GM12873 (cell line): ENCODE data around the gene FFAR3.

Experiments used
- TF ChIP-seq, protein P1 (sequence below): IDR thresholded peaks from 2 replicates; pipeline ENCODE4 v1.5.1; 2012; ENCODE audit warnings: low read depth, mild to moderate bottlenecking, moderate library complexity, low read length, control low read depth; ENCODE audit not compliant: insufficient read depth; ENCODE audit errors: missing control alignments

Gene FFAR3

DNA sequence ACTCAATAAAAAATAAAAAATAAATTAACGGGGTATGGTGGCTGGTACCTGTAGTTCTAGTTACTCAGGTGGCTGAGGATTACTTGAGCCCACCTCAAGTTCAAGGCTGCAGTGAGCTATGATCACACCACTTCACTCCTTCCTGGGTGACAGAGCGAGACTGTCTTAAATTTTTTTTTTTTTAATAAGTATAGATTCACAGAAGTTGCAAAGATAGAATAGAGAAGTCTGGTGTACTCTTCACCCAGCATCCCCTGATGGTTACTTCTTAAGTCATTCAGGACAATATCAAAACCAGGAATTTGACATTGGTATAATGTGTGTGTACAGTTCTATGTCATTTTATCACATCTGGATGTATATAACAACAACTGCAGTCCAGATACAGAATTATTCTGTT lies 37.0 kb upstream of the FFAR3 start:
- TF ChIP-seq, protein P1, sequence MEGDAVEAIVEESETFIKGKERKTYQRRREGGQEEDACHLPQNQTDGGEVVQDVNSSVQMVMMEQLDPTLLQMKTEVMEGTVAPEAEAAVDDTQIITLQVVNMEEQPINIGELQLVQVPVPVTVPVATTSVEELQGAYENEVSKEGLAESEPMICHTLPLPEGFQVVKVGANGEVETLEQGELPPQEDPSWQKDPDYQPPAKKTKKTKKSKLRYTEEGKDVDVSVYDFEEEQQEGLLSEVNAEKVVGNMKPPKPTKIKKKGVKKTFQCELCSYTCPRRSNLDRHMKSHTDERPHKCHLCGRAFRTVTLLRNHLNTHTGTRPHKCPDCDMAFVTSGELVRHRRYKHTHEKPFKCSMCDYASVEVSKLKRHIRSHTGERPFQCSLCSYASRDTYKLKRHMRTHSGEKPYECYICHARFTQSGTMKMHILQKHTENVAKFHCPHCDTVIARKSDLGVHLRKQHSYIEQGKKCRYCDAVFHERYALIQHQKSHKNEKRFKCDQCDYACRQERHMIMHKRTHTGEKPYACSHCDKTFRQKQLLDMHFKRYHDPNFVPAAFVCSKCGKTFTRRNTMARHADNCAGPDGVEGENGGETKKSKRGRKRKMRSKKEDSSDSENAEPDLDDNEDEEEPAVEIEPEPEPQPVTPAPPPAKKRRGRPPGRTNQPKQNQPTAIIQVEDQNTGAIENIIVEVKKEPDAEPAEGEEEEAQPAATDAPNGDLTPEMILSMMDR, result no peak

- TF ChIP-seq, protein P1, result no peak
Measured at GRCh38 chr19:35322014-35322413, 36.2 kb upstream of the FFAR3 start.

DNA sequence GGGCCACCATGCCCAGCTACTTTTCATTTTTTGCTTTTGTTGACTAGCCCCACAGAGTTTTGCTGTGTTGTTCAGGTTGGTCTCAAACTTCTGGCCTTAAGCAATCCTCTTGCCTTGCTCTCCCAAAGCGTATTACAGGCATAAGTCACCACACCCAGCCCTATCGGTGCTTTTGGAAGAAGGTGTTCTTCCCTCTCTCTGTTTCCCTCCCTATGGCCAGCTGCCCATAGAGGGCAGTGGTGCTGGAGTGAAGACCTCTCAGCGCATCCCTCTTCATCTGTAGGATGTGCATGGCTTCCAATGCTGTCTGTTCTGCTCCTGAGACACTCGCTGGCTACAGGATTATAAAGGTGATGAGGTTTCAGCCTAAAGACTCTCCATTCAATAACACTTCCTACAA lies 30.6 kb upstream of the FFAR3 start:
- TF ChIP-seq, protein P1, result peak; percentile 47

DNA sequence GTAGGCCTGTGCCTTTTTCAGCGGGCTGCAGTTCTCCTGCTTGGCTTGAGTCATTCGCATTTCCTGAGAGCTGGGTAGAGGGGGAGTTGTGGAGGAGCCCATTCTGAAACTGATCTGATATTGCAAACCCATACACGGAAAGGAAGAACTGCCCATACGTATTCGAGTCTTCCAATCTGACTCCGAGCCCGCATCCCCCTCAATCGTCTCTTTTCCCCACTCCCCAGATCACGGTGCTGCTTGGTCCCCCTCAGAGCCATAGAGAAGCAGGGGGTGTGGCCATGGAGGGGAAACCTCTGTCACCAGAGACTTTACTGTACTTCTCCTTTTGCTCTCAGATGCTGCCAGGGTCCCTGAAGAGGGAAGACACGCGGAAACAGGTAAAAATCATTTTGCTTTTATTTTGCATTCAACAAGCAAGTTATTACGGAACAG lies 29.4 kb upstream of the FFAR3 start, which contains the start of gene CD22:
CD22 (plus strand) TSS at position 337 of the 435 bp plus-strand sequence. CDS start 2,854 bp downstream, outside the sequence.
- TF ChIP-seq, protein P1, result no peak

GRCh38 chr19:35329323-35329722 lies 28.9 kb upstream of the FFAR3 start:
- TF ChIP-seq, protein P1, result no peak

- TF ChIP-seq, protein P1, result no peak
Measured at GRCh38 chr19:35330475-35330874, 27.8 kb upstream of the FFAR3 start.

DNA sequence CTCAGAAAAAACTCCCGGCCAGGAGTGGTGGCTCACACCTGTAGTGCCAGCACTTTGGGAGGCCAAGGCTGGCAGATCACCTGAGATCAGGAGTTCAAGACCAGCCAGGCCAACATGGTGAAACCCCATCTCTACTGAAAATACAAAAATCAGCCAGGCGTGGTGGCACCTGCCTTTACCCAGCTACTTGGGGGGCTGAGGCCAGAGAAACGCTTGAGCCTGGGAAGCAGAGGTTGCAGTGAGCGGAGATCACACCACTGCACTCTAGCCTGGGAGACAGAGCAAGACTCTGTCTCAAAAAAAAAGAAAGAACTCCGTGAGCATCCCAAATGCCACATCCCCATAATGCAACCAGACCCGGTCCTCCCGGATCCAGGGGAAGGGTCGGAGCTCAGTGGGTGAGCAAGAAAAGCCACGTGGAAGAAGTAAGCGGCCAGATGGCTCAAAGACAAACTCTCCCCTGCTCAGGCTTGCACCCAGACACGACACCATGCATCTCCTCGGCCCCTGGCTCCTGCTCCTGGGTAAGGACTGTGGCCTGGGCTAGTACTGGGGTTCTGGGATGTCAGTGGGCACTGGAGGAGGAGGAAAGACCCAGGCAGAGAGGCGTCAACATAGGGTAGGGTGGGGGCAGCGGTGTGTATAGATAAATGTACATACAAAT lies 26.6 kb upstream of the FFAR3 start:
- TF ChIP-seq, protein P1, result no peak
